ENCODE results near the gene PTPRZ1. TPM values are rescaled to one million over a fixed set of nuclear protein-coding genes. Genes with fewer than 3 reads are reported as not detected.

PTPRZ1 gene
- total and polyA plus RNA-seq, 2 of the 4 experiments (the other 2 are of a cell fraction) = not detected

- no CpG with 5 or more reads among the region's 2 CpGs for WGBS, 2 experiments (ENCODE audit: extremely low coverage in 2 of 2, insufficient read length in 1 of 2)
- ATAC-seq (ENCODE audit: low read depth) (no peak), DNase-seq (no peak)
- Histone ChIP-seq H3K9me1 (ENCODE audit: insufficient read depth, low read length) (no peaks in the 10 kb centered on the region; the same call in 1 of the 2 replicates), H3K56ac (ENCODE audit: extremely low read depth, insufficient read depth, low read length) (no peak overlapping the region), H2AK5ac (ENCODE audit: low read depth, low read length) (no peak overlapping the region), H3K36me3 (ENCODE audit: control insufficient read depth, insufficient read depth, low read length) (peaks cover 8% of the 10 kb centered on the region), H3K23ac (ENCODE audit: low read depth, low read length) (no peak overlapping the region), H3K9me3 (ENCODE audit: control insufficient read depth, insufficient read depth, low read length) (no peaks in the 10 kb centered on the region), H4K5ac (ENCODE audit: low read depth, low read length) (no peak overlapping the region), H2AFZ (replicated peaks; ENCODE audit: low read length, poor library complexity) (no peak overlapping the region), H3K4ac (ENCODE audit: low read depth, low read length) (no peak overlapping the region), H2BK120ac (ENCODE audit: low read depth, low read length) (no peak overlapping the region), H2BK15ac (ENCODE audit: low read depth, low read length) (no peak overlapping the region), H3K4me1 (ENCODE audit: control insufficient read depth, insufficient read depth, low read length) (no peaks in the 10 kb centered on the region), H4K20me1 (ENCODE audit: insufficient read depth, low read length) (no peaks in the 10 kb centered on the region), H2BK5ac (ENCODE audit: low read depth, low read length, poor library complexity, severe bottlenecking) (no peak overlapping the region), H3K27me3 (ENCODE audit: control insufficient read depth, insufficient read depth, low read length) (no peaks in the 10 kb centered on the region), H3K4me2 (ENCODE audit: low read depth, low read length) (no peak overlapping the region), H3K14ac (replicated peaks; ENCODE audit: low read depth, low read length) (no peak overlapping the region), H2AK9ac (replicated peaks; ENCODE audit: low read depth, low read length, poor library complexity) (no peak overlapping the region), H4K8ac (ENCODE audit: low read depth in 2 of 2, low read length in 2 of 2) (no peak overlapping the region), H4K91ac (ENCODE audit: insufficient read depth, low read depth, low read length) (no peak overlapping the region), H2BK20ac (ENCODE audit: low read depth, low read length) (no peak overlapping the region), H3K9ac (ENCODE audit: low read depth, low read length) (no peak overlapping the region), H3K27ac (ENCODE audit: insufficient read depth, low read length) (no peak overlapping the region), H3K18ac (ENCODE audit: low read depth, low read length) (no peak overlapping the region), H3K4me3 (ENCODE audit: insufficient read depth, low read depth, low read length) (no peak overlapping the region), H3K79me1 (ENCODE audit: low read depth in 1 of 2, low read length in 2 of 2) (no peaks in the 10 kb centered on the region)
- dilution Hi-C loops (cut with HindIII; ENCODE audit: low sequenced_read_pairs, unreplicated experiment) (no loop called here), intact Hi-C loops (cut with micrococcal nuclease) (no loop called here), in situ Hi-C loops (cut with MboI; ENCODE audit: low sequenced_read_pairs) (no loop called here)
- TF ChIP-seq ELK1 (IDR thresholded peaks at IDR 0.05; ENCODE audit: borderline replicate concordance, low read depth, low read length) = no peak
- no peak for TF ChIP-seq USF2 (IDR thresholded peaks at IDR 0.05; ENCODE audit: low read depth, low read length)
- TF ChIP-seq SMC3 (IDR thresholded peaks at IDR 0.05; ENCODE audit: low read depth, low read length) = no peak
- no peak for TF ChIP-seq MXI1 (IDR thresholded peaks at IDR 0.05; ENCODE audit: borderline replicate concordance, low read depth, low read length)
- TF ChIP-seq RAD21 (IDR thresholded peaks at IDR 0.05; ENCODE audit: low read length) = no peak
- no peak for TF ChIP-seq POLR2A (IDR thresholded peaks at IDR 0.05; ENCODE audit: low read depth, low read length)
- TF ChIP-seq RFX5 (IDR thresholded peaks at IDR 0.05; ENCODE audit: low read depth, low read length) = no peak
- no peak for TF ChIP-seq BHLHE40 (IDR thresholded peaks at IDR 0.05; ENCODE audit: low read depth, low read length)
- TF ChIP-seq MAFK (IDR thresholded peaks at IDR 0.05; ENCODE audit: low read depth, low read length) = no peak
- TF ChIP-seq CEBPB (IDR thresholded peaks at IDR 0.05; ENCODE audit: low read depth, low read length) = no peak
- no peak for TF ChIP-seq MAZ (IDR thresholded peaks at IDR 0.05; ENCODE audit: borderline replicate concordance, low read depth, low read length)
- TF ChIP-seq FOS (IDR thresholded peaks at IDR 0.05; ENCODE audit: low read depth, low read length) = no peak
- no peak for TF ChIP-seq CTCF (conservative IDR thresholded peaks at IDR 0.05; ENCODE audit: low read depth, low read length)
- no peak for TF ChIP-seq CHD1 (IDR thresholded peaks at IDR 0.05; ENCODE audit: low read depth, low read length)
- no peak for TF ChIP-seq NFE2L2 (IDR thresholded peaks at IDR 0.05; ENCODE audit: low read depth, low read length)
- no peak for TF ChIP-seq RCOR1 (IDR thresholded peaks at IDR 0.05; ENCODE audit: insufficient replicate concordance, low read length)
- no TSS peak for BruUV-seq (replicated peaks)
- POLR2A ChIA-PET (ENCODE audit: unreplicated experiment) = no interaction called here
- CTCF ChIA-PET = interaction anchor here (0.9 to 2.0 kb wide), 2 partner anchors 10 to 190 kb away, joined by 3 to 9 read pairs; no protein-coding TSS in a partner anchor
These were observed 209.7 kb downstream of the PTPRZ1 start for GRCh38 chr7:122082670-122083069.
